ENCODE results near the gene DR1. TPM values are rescaled to one million over a fixed set of nuclear protein-coding genes. Genes with fewer than 3 reads are reported as not detected.
A peak's percentile ranks its signal among the peaks of the same experiment; 100 is the strongest.

DR1 gene
- polyA plus RNA-seq, 3 donors = 13.5 to 61.8 (median 61.0) TPM

GRCh38 chr1:93362237-93362636 is 16.5 kb downstream of the DR1 start:
- H3K9me3 ChIP-seq (replicated peaks in 1 of 2; ENCODE audit: control insufficient read depth in 1 of 2, insufficient read depth in 1 of 2, low read length in 2 of 2) = no peaks in the 10 kb centered on the region
- no peak overlapping the region for H3K4me3 ChIP-seq (replicated peaks in 1 of 3; ENCODE audit: low read depth in 2 of 3, low read length in 3 of 3)
- H3K36me3 ChIP-seq (replicated peaks in 1 of 2; ENCODE audit: control insufficient read depth in 1 of 2, insufficient read depth in 2 of 2, low read length in 2 of 2) = peaks cover 32 to 54% of the 10 kb centered on the region in 2 donors
- H3K27ac Mint-ChIP-seq = no peak overlapping the region
- no peak overlapping the region for H3K9ac ChIP-seq (ENCODE audit: insufficient read depth, low read length, poor library complexity, severe bottlenecking)
- no peak overlapping the region for H3K4me3 Mint-ChIP-seq
- peaks cover 65% of the 10 kb centered on the region for H3K4me1 Mint-ChIP-seq
- peak overlapping the region in 1 of 2 donors; percentile 29 for H3K27ac ChIP-seq (ENCODE audit: low read depth in 1 of 2, low read length in 2 of 2)
- no CpG with 5 or more reads among the region's 3 CpGs for WGBS (ENCODE audit: insufficient coverage)
- no peak for TF ChIP-seq CTCF (IDR thresholded peaks at IDR 0.05)
- no peaks in the 10 kb centered on the region for H3K27me3 ChIP-seq (ENCODE audit: control insufficient read depth in 2 of 2, insufficient read depth in 2 of 2, low read length in 2 of 2)
- H2AFZ ChIP-seq (ENCODE audit: insufficient read depth, low read depth, low read length, poor library complexity, severe bottlenecking) = no peak overlapping the region
- H3K4me2 ChIP-seq (replicated peaks; ENCODE audit: extremely low read depth, low read length, poor library complexity, severe bottlenecking) = no peak overlapping the region
- peaks cover 0 to 1% (median 0%) of the 10 kb centered on the region in 7 donors for H3K9me3 Mint-ChIP-seq
- peaks cover 0 to 2% (median 0%) of the 10 kb centered on the region in 3 donors for H3K27me3 Mint-ChIP-seq (ENCODE audit: low read depth in 3 of 3)
- peaks cover 93% of the 10 kb centered on the region for H3K79me2 ChIP-seq (ENCODE audit: insufficient read depth, low read length)
- no peak for DNase-seq
- H4K20me1 ChIP-seq (ENCODE audit: insufficient read depth, low read length) = peaks cover 76% of the 10 kb centered on the region
- intact Hi-C loops (cut with micrococcal nuclease) = no loop called here
- peaks cover 49 to 63% of the 10 kb centered on the region in 2 donors for H3K36me3 Mint-ChIP-seq
- H3K4me1 ChIP-seq (ENCODE audit: control insufficient read depth in 1 of 2, insufficient read depth in 2 of 2, low read length in 2 of 2) = peaks cover 33 to 36% of the 10 kb centered on the region in 2 donors

DNA sequence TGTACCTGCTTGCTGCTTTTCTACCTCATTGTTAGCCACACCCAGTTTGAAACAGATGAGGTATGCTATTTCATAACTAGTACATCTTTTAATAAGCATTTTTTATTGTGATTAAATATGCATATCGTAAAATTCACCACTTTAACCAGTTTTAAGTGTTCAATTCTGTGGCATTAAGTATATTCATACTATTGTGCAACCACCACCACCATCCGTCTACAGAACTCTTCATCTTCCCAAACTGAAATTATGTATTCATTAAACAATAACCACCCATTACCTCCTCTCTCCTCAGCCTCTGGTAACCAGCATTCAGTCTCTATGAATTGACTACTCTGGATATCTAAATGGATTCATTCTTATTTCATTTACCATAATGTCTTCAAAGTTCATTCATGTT is 20.1 kb downstream of the DR1 start:
- no peaks in the 10 kb centered on the region for H3K9me3 ChIP-seq (replicated peaks in 1 of 2; ENCODE audit: control insufficient read depth in 1 of 2, insufficient read depth in 1 of 2, low read length in 2 of 2)
- no peak overlapping the region for H3K4me3 Mint-ChIP-seq
- intact Hi-C loops (cut with micrococcal nuclease) = no loop called here
- H3K27ac ChIP-seq (ENCODE audit: low read depth in 1 of 2, low read length in 2 of 2) = peak overlapping the region in 1 of 2 donors; percentile 69
- H3K79me2 ChIP-seq (ENCODE audit: insufficient read depth, low read length) = peaks cover 59% of the 10 kb centered on the region
- H3K27ac Mint-ChIP-seq = no peak overlapping the region
- DNase-seq = no peak
- no peak overlapping the region for H3K9ac ChIP-seq (ENCODE audit: insufficient read depth, low read length, poor library complexity, severe bottlenecking)
- H2AFZ ChIP-seq (ENCODE audit: insufficient read depth, low read depth, low read length, poor library complexity, severe bottlenecking) = no peak overlapping the region
- H3K27me3 ChIP-seq (ENCODE audit: control insufficient read depth in 2 of 2, insufficient read depth in 2 of 2, low read length in 2 of 2) = no peaks in the 10 kb centered on the region
- no peak for TF ChIP-seq CTCF (IDR thresholded peaks at IDR 0.05)
- WGBS (ENCODE audit: insufficient coverage) = 60% methylated on average over 1 of the region's 2 CpGs
- H3K4me3 ChIP-seq (replicated peaks in 1 of 3; ENCODE audit: low read depth in 2 of 3, low read length in 3 of 3) = no peak overlapping the region
- H3K4me1 ChIP-seq (ENCODE audit: control insufficient read depth in 1 of 2, insufficient read depth in 2 of 2, low read length in 2 of 2) = peaks cover 16 to 18% of the 10 kb centered on the region in 2 donors
- H4K20me1 ChIP-seq (ENCODE audit: insufficient read depth, low read length) = peaks cover 57% of the 10 kb centered on the region
- peaks cover 30 to 41% of the 10 kb centered on the region in 2 donors for H3K36me3 Mint-ChIP-seq
- no peaks in the 10 kb centered on the region for H3K9me3 Mint-ChIP-seq
- H3K27me3 Mint-ChIP-seq (ENCODE audit: low read depth in 3 of 3) = peaks cover 0 to 2% (median 0%) of the 10 kb centered on the region in 3 donors
- H3K4me2 ChIP-seq (replicated peaks; ENCODE audit: extremely low read depth, low read length, poor library complexity, severe bottlenecking) = no peak overlapping the region
- peaks cover 41% of the 10 kb centered on the region for H3K4me1 Mint-ChIP-seq
- peaks cover 25 to 40% of the 10 kb centered on the region in 2 donors for H3K36me3 ChIP-seq (replicated peaks in 1 of 2; ENCODE audit: control insufficient read depth in 1 of 2, insufficient read depth in 2 of 2, low read length in 2 of 2)
